HepG2 (cell line): Measurements from ENCODE around the gene CAPN7. TPM values are rescaled to one million over a fixed set of nuclear protein-coding genes. Genes with fewer than 3 reads are reported as not detected.

ENCODE experiments used
- EZH2 ChIP-seq: conservative IDR thresholded peaks from 2 replicates; pipeline ENCODE4 v1.6.1; 2012; ENCODE audit warnings: mild to moderate bottlenecking, low read depth, low read length, moderate library complexity
- SMAD3 ChIP-seq: sonication (generic); formaldehyde crosslinking; IDR thresholded peaks from 2 replicates; pipeline ENCODE4 v1.4.0; 2020; ENCODE audit warnings: missing genetic modification reagents
- SP2 ChIP-seq: sonication (generic); formaldehyde crosslinking; IDR thresholded peaks from 2 replicates; pipeline ENCODE4 v1.5.1; 2020; ENCODE audit warnings: mild to moderate bottlenecking, missing genetic modification reagents
- SYNCRIP ChIP-seq: fragments of 200-400 bp; formaldehyde crosslinking; IDR thresholded peaks from 2 replicates; pipeline ENCODE4 v1.6.1; 2018; ENCODE audit warnings: mild to moderate bottlenecking, low read depth, low read length; ENCODE audit not compliant: insufficient read depth
- TBX2 ChIP-seq: sonication (generic); formaldehyde crosslinking; IDR thresholded peaks from 2 replicates; pipeline ENCODE4 v1.5.0; 2020; ENCODE audit warnings: missing genetic modification reagents, mild to moderate bottlenecking, borderline replicate concordance
- ZNF207 ChIP-seq: fragments of 450-650 bp; IDR thresholded peaks from 2 replicates; pipeline ENCODE4 v1.6.1; 2016; ENCODE audit warnings: antibody characterized with exemption, borderline replicate concordance
- ZNF772 ChIP-seq: sonication (generic); formaldehyde crosslinking; IDR thresholded peaks from 2 replicates; pipeline ENCODE4 v1.5.0; 2020; ENCODE audit warnings: mild to moderate bottlenecking, missing genetic modification reagents
- ZSCAN12 ChIP-seq: sonication (generic); formaldehyde crosslinking; IDR thresholded peaks from 2 replicates; pipeline ENCODE4 v1.9.0; 2021; ENCODE audit warnings: mild to moderate bottlenecking, missing genetic modification reagents
- polyA plus RNA-seq, 8 experiments: library from polyadenylated mRNA; depleted of rRNA in 3 of 8; stranded (reverse) in 7 of 8; unstranded in 1 of 8; fragments of >200 nt; fragmentation: Illumina TruSeq in 4 of 8; extraction: Trizol in 4 of 8; gene quantifications; 2 replicates each; pipeline versions ENCODE4 v1.2.1 to v1.2.3, GENCODE V29; 2011 to 2016; ENCODE audit warnings: low read depth in 4 of 8, missing spikeins in 1 of 8, mixed read lengths in 1 of 8; ENCODE audit not compliant: insufficient read depth in 1 of 8
- total RNA-seq, 5 experiments: library from RNA; depleted of rRNA; stranded (reverse); fragments of >200 nt; fragmentation: Illumina TruSeq; extraction: Trizol; gene quantifications; 2 replicates each; pipeline ENCODE4 v1.2.3, GENCODE V29; 2016; ENCODE audit warnings: low read depth in 1 of 5
- TF ChIP-seq, protein P1 (sequence below): IDR thresholded peaks from 2 replicates; pipeline ENCODE4 v1.6.1; 2012; ENCODE audit warnings: inconsistent platforms
- TF ChIP-seq, protein P2 (sequence below): sonication (generic); formaldehyde crosslinking; IDR thresholded peaks from 2 replicates; pipeline ENCODE4 v1.4.0; 2020; ENCODE audit warnings: missing genetic modification reagents, borderline replicate concordance
- TF ChIP-seq, protein P3 (sequence below): sonication (generic); formaldehyde crosslinking; IDR thresholded peaks from 2 replicates; pipeline ENCODE4 v1.4.0; 2020; ENCODE audit warnings: missing genetic modification reagents
- TF ChIP-seq, protein P4 (sequence below): sonication (generic); formaldehyde crosslinking; IDR thresholded peaks from 2 replicates; pipeline ENCODE4 v1.5.0; 2020; ENCODE audit warnings: missing genetic modification reagents
- TF ChIP-seq, protein P5 (sequence below): sonication (generic); formaldehyde crosslinking; IDR thresholded peaks from 2 replicates; pipeline ENCODE4 v1.4.0; 2020; ENCODE audit warnings: mild to moderate bottlenecking, missing genetic modification reagents
- TF ChIP-seq, protein P6 (sequence below): sonication (generic); formaldehyde crosslinking; IDR thresholded peaks from 2 replicates; pipeline ENCODE4 v1.4.0; 2020; ENCODE audit warnings: mild to moderate bottlenecking, missing genetic modification reagents
- TF ChIP-seq, protein P7 (sequence below): sonication (generic); formaldehyde crosslinking; IDR thresholded peaks from 2 replicates; pipeline ENCODE4 v1.5.1; 2020; ENCODE audit warnings: missing genetic modification reagents, mild to moderate bottlenecking, borderline replicate concordance
- TF ChIP-seq, protein P8 (sequence below): sonication (generic); formaldehyde crosslinking; IDR thresholded peaks from 2 replicates; pipeline ENCODE4 v1.9.0; 2022; ENCODE audit warnings: low read depth, missing genetic modification reagents
- TF ChIP-seq, protein P9 (sequence below): sonication (generic); formaldehyde crosslinking; IDR thresholded peaks from 2 replicates; pipeline ENCODE4 v1.8.0; 2022; ENCODE audit warnings: mild to moderate bottlenecking, missing genetic modification reagents

CAPN7 gene
- total and polyA plus RNA-seq, 2 of the 13 experiments (the other 11 are each of a cell fraction or from before 2014, with no cell fraction given) = 16.7 to 36.8 TPM

DNA sequence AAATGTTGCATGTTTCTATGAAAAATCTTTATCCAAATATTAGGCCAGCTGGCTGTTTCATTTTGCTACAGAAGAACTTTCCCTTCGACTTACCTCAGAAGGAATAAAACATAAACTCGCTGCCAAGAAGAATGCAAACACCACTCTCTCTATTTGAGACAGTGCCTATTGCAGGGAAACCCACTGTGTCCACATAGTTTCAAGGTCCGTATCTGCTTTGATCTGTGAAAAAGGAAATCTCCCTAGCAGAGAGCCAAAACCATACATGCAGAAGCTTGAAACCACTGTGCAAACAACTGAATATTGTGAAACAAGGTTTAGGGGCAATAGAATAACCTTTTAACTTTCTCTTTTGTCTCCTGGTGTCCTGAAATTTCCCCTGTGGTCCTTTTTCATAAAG, 35.0 kb upstream of the CAPN7 start (continued):
- TF ChIP-seq, protein P1, sequence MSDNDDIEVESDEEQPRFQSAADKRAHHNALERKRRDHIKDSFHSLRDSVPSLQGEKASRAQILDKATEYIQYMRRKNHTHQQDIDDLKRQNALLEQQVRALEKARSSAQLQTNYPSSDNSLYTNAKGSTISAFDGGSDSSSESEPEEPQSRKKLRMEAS = peak; percentile 33; the same call in 1 of the 2 replicates
- TF ChIP-seq SP2 (no peak), ZNF772 (CRISPR knock-in tag) (peak; percentile 74), ZSCAN12 (no peak), SYNCRIP (no peak), SMAD3 (CRISPR knock-in tag) (peak; percentile 98), EZH2 (no peak), ZNF207 (no peak), TBX2 (peak; percentile 89)
- TF ChIP-seq, protein P2, sequence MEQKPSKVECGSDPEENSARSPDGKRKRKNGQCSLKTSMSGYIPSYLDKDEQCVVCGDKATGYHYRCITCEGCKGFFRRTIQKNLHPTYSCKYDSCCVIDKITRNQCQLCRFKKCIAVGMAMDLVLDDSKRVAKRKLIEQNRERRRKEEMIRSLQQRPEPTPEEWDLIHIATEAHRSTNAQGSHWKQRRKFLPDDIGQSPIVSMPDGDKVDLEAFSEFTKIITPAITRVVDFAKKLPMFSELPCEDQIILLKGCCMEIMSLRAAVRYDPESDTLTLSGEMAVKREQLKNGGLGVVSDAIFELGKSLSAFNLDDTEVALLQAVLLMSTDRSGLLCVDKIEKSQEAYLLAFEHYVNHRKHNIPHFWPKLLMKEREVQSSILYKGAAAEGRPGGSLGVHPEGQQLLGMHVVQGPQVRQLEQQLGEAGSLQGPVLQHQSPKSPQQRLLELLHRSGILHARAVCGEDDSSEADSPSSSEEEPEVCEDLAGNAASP (CRISPR knock-in tag) = peak; percentile 96
- TF ChIP-seq, protein P3, sequence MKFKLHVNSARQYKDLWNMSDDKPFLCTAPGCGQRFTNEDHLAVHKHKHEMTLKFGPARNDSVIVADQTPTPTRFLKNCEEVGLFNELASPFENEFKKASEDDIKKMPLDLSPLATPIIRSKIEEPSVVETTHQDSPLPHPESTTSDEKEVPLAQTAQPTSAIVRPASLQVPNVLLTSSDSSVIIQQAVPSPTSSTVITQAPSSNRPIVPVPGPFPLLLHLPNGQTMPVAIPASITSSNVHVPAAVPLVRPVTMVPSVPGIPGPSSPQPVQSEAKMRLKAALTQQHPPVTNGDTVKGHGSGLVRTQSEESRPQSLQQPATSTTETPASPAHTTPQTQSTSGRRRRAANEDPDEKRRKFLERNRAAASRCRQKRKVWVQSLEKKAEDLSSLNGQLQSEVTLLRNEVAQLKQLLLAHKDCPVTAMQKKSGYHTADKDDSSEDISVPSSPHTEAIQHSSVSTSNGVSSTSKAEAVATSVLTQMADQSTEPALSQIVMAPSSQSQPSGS (CRISPR knock-in tag) = peak; percentile 82
- TF ChIP-seq, protein P4, sequence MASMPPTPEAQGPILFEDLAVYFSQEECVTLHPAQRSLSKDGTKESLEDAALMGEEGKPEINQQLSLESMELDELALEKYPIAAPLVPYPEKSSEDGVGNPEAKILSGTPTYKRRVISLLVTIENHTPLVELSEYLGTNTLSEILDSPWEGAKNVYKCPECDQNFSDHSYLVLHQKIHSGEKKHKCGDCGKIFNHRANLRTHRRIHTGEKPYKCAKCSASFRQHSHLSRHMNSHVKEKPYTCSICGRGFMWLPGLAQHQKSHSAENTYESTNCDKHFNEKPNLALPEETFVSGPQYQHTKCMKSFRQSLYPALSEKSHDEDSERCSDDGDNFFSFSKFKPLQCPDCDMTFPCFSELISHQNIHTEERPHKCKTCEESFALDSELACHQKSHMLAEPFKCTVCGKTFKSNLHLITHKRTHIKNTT (CRISPR knock-in tag) = no peak
- TF ChIP-seq, protein P5, sequence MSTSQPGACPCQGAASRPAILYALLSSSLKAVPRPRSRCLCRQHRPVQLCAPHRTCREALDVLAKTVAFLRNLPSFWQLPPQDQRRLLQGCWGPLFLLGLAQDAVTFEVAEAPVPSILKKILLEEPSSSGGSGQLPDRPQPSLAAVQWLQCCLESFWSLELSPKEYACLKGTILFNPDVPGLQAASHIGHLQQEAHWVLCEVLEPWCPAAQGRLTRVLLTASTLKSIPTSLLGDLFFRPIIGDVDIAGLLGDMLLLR (CRISPR knock-in tag) = no peak
- TF ChIP-seq, protein P6, sequence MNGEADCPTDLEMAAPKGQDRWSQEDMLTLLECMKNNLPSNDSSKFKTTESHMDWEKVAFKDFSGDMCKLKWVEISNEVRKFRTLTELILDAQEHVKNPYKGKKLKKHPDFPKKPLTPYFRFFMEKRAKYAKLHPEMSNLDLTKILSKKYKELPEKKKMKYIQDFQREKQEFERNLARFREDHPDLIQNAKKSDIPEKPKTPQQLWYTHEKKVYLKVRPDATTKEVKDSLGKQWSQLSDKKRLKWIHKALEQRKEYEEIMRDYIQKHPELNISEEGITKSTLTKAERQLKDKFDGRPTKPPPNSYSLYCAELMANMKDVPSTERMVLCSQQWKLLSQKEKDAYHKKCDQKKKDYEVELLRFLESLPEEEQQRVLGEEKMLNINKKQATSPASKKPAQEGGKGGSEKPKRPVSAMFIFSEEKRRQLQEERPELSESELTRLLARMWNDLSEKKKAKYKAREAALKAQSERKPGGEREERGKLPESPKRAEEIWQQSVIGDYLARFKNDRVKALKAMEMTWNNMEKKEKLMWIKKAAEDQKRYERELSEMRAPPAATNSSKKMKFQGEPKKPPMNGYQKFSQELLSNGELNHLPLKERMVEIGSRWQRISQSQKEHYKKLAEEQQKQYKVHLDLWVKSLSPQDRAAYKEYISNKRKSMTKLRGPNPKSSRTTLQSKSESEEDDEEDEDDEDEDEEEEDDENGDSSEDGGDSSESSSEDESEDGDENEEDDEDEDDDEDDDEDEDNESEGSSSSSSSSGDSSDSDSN = 0 out of 2 replicates have a peak, but pooled peaks have one; percentile 30
- TF ChIP-seq, protein P7, sequence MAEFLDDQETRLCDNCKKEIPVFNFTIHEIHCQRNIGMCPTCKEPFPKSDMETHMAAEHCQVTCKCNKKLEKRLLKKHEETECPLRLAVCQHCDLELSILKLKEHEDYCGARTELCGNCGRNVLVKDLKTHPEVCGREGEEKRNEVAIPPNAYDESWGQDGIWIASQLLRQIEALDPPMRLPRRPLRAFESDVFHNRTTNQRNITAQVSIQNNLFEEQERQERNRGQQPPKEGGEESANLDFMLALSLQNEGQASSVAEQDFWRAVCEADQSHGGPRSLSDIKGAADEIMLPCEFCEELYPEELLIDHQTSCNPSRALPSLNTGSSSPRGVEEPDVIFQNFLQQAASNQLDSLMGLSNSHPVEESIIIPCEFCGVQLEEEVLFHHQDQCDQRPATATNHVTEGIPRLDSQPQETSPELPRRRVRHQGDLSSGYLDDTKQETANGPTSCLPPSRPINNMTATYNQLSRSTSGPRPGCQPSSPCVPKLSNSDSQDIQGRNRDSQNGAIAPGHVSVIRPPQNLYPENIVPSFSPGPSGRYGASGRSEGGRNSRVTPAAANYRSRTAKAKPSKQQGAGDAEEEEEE = no peak
- TF ChIP-seq, protein P8, sequence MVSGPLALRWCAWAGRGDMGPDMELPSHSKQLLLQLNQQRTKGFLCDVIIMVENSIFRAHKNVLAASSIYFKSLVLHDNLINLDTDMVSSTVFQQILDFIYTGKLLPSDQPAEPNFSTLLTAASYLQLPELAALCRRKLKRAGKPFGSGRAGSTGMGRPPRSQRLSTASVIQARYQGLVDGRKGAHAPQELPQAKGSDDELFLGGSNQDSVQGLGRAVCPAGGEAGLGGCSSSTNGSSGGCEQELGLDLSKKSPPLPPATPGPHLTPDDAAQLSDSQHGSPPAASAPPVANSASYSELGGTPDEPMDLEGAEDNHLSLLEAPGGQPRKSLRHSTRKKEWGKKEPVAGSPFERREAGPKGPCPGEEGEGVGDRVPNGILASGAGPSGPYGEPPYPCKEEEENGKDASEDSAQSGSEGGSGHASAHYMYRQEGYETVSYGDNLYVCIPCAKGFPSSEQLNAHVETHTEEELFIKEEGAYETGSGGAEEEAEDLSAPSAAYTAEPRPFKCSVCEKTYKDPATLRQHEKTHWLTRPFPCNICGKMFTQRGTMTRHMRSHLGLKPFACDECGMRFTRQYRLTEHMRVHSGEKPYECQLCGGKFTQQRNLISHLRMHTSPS (CRISPR knock-in tag) = peak; percentile 73; the same call in 1 of the 2 replicates
- TF ChIP-seq, protein P9, sequence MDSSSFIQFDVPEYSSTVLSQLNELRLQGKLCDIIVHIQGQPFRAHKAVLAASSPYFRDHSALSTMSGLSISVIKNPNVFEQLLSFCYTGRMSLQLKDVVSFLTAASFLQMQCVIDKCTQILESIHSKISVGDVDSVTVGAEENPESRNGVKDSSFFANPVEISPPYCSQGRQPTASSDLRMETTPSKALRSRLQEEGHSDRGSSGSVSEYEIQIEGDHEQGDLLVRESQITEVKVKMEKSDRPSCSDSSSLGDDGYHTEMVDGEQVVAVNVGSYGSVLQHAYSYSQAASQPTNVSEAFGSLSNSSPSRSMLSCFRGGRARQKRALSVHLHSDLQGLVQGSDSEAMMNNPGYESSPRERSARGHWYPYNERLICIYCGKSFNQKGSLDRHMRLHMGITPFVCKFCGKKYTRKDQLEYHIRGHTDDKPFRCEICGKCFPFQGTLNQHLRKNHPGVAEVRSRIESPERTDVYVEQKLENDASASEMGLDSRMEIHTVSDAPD (CRISPR knock-in tag) = no peak
